ENCODE measurements around the gene DSG4.

The DSG4 gene

DNA sequence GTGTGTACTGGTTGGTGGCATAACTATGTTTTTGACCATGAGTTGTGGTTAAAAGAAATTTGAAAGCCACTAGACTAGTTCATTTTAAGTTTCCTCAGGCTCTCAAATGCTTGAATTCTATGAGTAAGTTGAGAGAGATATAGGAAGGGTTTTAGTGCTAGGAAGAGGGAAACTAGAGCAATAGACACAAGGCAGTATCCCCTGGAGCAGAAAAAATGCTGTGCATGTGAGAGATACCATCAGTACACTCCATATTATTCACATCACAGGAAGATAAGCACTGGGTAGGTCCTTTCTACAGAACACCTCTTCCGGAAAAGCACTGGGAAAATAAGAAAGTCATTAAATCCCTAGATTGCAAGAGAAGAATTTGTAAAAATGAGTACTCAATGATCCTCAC, 51.6 kb downstream of the DSG4 start:
- Histone ChIP-seq H3K27ac (ENCODE audit: low read depth, low read length) (no peak overlapping the region), H3K4me1 (ENCODE audit: control insufficient read depth in 1 of 2, insufficient read depth in 2 of 2, low read length in 2 of 2) (peaks cover 0 to 6% of the 10 kb centered on the region in 2 donors), H3K36me3 (ENCODE audit: control insufficient read depth in 1 of 2, insufficient read depth in 2 of 2, low read length in 2 of 2) (no peaks in the 10 kb centered on the region), H3K4me3 (ENCODE audit: low read depth in 1 of 2, low read length in 2 of 2) (no peak overlapping the region), H3K9me3 (ENCODE audit: control insufficient read depth in 1 of 2, low read length in 2 of 2) (no peaks in the 10 kb centered on the region), H3K27me3 (ENCODE audit: control insufficient read depth in 1 of 2, insufficient read depth in 2 of 2, low read length in 2 of 2) (no peaks in the 10 kb centered on the region), H3K9ac (ENCODE audit: low read depth in 1 of 2, low read length in 2 of 2) (no peak overlapping the region)

DNA sequence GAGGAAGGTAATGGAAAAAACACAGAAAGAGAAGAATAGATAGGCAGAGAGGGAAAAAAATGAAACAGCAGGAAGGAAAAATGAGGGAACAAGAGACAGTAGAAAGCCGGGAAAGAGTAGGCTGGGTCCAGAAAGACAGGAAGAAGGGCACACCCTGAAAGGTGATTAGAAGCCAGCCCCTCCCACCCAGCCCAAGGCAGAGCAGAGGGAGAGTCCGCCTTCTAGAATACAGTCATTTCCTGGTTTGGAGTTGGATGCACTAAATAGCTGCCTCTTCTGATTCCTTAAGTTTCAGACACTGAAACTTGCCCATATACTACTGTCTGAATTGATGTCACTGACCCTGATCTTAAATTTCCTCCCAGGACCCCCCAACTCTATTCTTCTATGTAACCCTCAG, 53.0 kb downstream of the DSG4 start:
- Histone ChIP-seq H3K27ac (ENCODE audit: low read depth, low read length) (no peak overlapping the region), H3K9ac (ENCODE audit: low read depth in 1 of 2, low read length in 2 of 2) (no peak overlapping the region), H3K4me3 (ENCODE audit: low read depth in 1 of 2, low read length in 2 of 2) (no peak overlapping the region), H3K36me3 (ENCODE audit: control insufficient read depth in 1 of 2, insufficient read depth in 2 of 2, low read length in 2 of 2) (no peaks in the 10 kb centered on the region), H3K4me1 (ENCODE audit: control insufficient read depth in 1 of 2, insufficient read depth in 2 of 2, low read length in 2 of 2) (peaks cover 0 to 6% of the 10 kb centered on the region in 2 donors), H3K9me3 (ENCODE audit: control insufficient read depth in 1 of 2, low read length in 2 of 2) (no peaks in the 10 kb centered on the region), H3K27me3 (ENCODE audit: control insufficient read depth in 1 of 2, insufficient read depth in 2 of 2, low read length in 2 of 2) (no peaks in the 10 kb centered on the region)

- Histone ChIP-seq H3K27ac (ENCODE audit: low read depth, low read length) (no peak overlapping the region), H3K9me3 (ENCODE audit: control insufficient read depth in 1 of 2, low read length in 2 of 2) (no peaks in the 10 kb centered on the region), H3K9ac (ENCODE audit: low read depth in 1 of 2, low read length in 2 of 2) (no peak overlapping the region), H3K36me3 (ENCODE audit: control insufficient read depth in 1 of 2, insufficient read depth in 2 of 2, low read length in 2 of 2) (no peaks in the 10 kb centered on the region), H3K4me1 (ENCODE audit: control insufficient read depth in 1 of 2, insufficient read depth in 2 of 2, low read length in 2 of 2) (peaks cover 0 to 6% of the 10 kb centered on the region in 2 donors), H3K27me3 (ENCODE audit: control insufficient read depth in 1 of 2, insufficient read depth in 2 of 2, low read length in 2 of 2) (no peaks in the 10 kb centered on the region), H3K4me3 (ENCODE audit: low read depth in 1 of 2, low read length in 2 of 2) (no peak overlapping the region)
These were observed 53.5 kb downstream of the DSG4 start for GRCh38 chr18:31430072-31430471.

DNA sequence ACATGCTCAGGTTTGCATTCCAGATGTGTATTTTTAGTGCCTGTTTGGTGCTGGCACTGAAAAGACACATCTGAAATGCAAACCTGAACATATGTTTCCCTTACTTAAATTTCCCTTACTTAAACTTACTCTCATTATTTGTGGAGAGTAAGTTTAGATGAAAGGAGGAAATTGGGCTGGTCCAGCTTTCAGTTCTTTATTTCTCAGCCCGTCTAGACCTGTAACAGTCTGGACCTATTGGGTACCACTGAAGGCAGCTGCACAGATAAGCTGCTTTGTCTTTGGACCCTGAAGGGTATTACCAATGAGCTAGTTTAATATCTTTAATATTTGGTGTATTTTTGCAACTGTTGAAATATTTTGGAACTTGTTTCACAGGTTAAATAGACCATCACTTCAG, 54.0 kb downstream of the DSG4 start:
- no peak overlapping the region for H3K27ac ChIP-seq (ENCODE audit: low read depth, low read length)
- no peaks in the 10 kb centered on the region for H3K27me3 ChIP-seq (ENCODE audit: control insufficient read depth in 1 of 2, insufficient read depth in 2 of 2, low read length in 2 of 2)
- H3K9ac ChIP-seq (ENCODE audit: low read depth in 1 of 2, low read length in 2 of 2) = no peak overlapping the region
- no peaks in the 10 kb centered on the region for H3K36me3 ChIP-seq (ENCODE audit: control insufficient read depth in 1 of 2, insufficient read depth in 2 of 2, low read length in 2 of 2)
- no peaks in the 10 kb centered on the region for H3K9me3 ChIP-seq (ENCODE audit: control insufficient read depth in 1 of 2, low read length in 2 of 2)
- H3K4me3 ChIP-seq (ENCODE audit: low read depth in 1 of 2, low read length in 2 of 2) = no peak overlapping the region
- H3K4me1 ChIP-seq (ENCODE audit: control insufficient read depth in 1 of 2, insufficient read depth in 2 of 2, low read length in 2 of 2) = peaks cover 0 to 6% of the 10 kb centered on the region in 2 donors

DNA sequence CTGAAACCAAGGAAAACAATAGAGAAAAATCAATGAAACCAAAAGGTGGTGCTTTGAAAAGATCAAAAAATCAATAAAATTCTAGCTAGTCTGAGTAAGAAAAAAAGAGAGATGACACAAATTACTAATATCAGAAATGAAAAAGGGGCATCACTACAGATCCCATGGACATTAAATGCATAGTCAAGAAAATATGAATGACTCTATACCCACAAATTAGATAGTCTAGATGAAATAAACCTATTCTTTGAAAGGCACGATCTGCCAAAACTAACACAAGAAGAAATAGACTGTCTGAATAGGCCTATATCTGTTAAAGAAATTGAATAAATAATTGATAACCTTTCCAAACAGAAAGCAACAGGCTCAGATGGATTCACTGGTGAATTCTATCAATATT, 55.7 kb downstream of the DSG4 start:
- peaks cover 0 to 6% of the 10 kb centered on the region in 2 donors for H3K4me1 ChIP-seq (ENCODE audit: control insufficient read depth in 1 of 2, insufficient read depth in 2 of 2, low read length in 2 of 2)

GRCh38 chr18:31436825-31437224, 60.2 kb downstream of the DSG4 start:
- no peak overlapping the region for H3K27ac ChIP-seq (ENCODE audit: low read depth, low read length)
- H3K9ac ChIP-seq (ENCODE audit: low read depth in 1 of 2, low read length in 2 of 2) = no peak overlapping the region
- H3K4me3 ChIP-seq (ENCODE audit: low read depth in 1 of 2, low read length in 2 of 2) = no peak overlapping the region
- H3K27me3 ChIP-seq (ENCODE audit: control insufficient read depth in 1 of 2, insufficient read depth in 2 of 2, low read length in 2 of 2) = no peaks in the 10 kb centered on the region
- no peaks in the 10 kb centered on the region for H3K36me3 ChIP-seq (ENCODE audit: control insufficient read depth in 1 of 2, insufficient read depth in 2 of 2, low read length in 2 of 2)
- H3K9me3 ChIP-seq (ENCODE audit: control insufficient read depth in 1 of 2, low read length in 2 of 2) = no peaks in the 10 kb centered on the region
- H3K4me1 ChIP-seq (ENCODE audit: control insufficient read depth in 1 of 2, insufficient read depth in 2 of 2, low read length in 2 of 2) = no peaks in the 10 kb centered on the region

More for the DNA sequence above, 55.7 kb downstream of the DSG4 start:
- H3K4me3 ChIP-seq (ENCODE audit: low read depth in 1 of 2, low read length in 2 of 2) = no peak overlapping the region
- no peaks in the 10 kb centered on the region for H3K36me3 ChIP-seq (ENCODE audit: control insufficient read depth in 1 of 2, insufficient read depth in 2 of 2, low read length in 2 of 2)
- no peaks in the 10 kb centered on the region for H3K9me3 ChIP-seq (ENCODE audit: control insufficient read depth in 1 of 2, low read length in 2 of 2)
- H3K9ac ChIP-seq (ENCODE audit: low read depth in 1 of 2, low read length in 2 of 2) = no peak overlapping the region
- H3K27me3 ChIP-seq (ENCODE audit: control insufficient read depth in 1 of 2, insufficient read depth in 2 of 2, low read length in 2 of 2) = no peaks in the 10 kb centered on the region
- no peak overlapping the region for H3K27ac ChIP-seq (ENCODE audit: low read depth, low read length)

DNA sequence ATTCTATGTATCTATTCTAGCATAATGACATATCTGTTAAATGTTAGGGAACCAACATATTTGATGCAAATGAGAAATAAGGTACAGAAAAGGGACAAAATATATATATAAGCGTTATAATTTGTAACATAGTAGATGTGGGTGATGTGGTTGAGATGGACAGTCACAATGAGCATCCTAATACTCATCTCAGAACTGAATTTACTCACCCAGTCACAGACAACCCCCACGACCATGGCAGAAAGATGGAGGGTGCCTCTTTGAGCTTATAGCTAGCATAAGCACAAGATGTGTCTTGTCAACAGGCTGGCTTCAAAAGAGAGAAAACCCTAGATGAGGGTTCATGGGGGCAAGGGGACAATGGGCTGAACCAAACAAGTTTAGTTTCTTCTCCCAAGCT, 61.8 kb downstream of the DSG4 start:
- Histone ChIP-seq H3K9ac (ENCODE audit: low read depth in 1 of 2, low read length in 2 of 2) (no peak overlapping the region), H3K36me3 (ENCODE audit: control insufficient read depth in 1 of 2, insufficient read depth in 2 of 2, low read length in 2 of 2) (no peaks in the 10 kb centered on the region), H3K4me3 (ENCODE audit: low read depth in 1 of 2, low read length in 2 of 2) (no peak overlapping the region), H3K9me3 (ENCODE audit: control insufficient read depth in 1 of 2, low read length in 2 of 2) (no peaks in the 10 kb centered on the region), H3K27ac (ENCODE audit: low read depth, low read length) (no peak overlapping the region), H3K4me1 (ENCODE audit: control insufficient read depth in 1 of 2, insufficient read depth in 2 of 2, low read length in 2 of 2) (no peaks in the 10 kb centered on the region), H3K27me3 (ENCODE audit: control insufficient read depth in 1 of 2, insufficient read depth in 2 of 2, low read length in 2 of 2) (no peaks in the 10 kb centered on the region)

DNA sequence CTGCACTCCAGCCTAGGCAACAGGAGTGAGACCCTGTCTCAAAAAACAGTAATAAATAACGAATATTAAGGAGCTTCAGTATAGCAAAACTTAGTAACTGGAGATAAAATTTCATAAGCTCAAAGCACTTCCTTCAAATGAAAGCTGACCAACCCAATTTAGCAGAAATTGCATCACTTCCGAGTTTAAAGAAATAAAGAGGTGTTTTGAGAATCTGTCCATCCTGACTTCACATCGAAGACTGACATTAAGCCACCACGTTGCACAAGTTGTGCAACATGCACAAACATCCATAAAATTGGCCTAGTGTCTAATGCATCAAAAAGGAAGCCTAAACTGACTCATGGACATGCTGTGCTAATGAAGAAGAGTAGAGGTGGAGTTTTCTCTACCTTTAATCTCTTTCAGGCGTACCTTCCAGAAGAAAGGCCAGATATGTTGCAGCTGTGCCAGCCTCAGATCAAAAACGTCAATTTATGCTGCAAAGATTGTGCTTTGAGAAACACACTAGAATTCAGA, 63.3 kb downstream of the DSG4 start:
- Histone ChIP-seq H3K36me3 (ENCODE audit: control insufficient read depth in 1 of 2, insufficient read depth in 2 of 2, low read length in 2 of 2) (no peaks in the 10 kb centered on the region), H3K27me3 (ENCODE audit: control insufficient read depth in 1 of 2, insufficient read depth in 2 of 2, low read length in 2 of 2) (no peaks in the 10 kb centered on the region), H3K4me1 (ENCODE audit: control insufficient read depth in 1 of 2, insufficient read depth in 2 of 2, low read length in 2 of 2) (no peaks in the 10 kb centered on the region), H3K9ac (ENCODE audit: low read depth in 1 of 2, low read length in 2 of 2) (no peak overlapping the region), H3K9me3 (ENCODE audit: control insufficient read depth in 1 of 2, low read length in 2 of 2) (no peaks in the 10 kb centered on the region), H3K4me3 (ENCODE audit: low read depth in 1 of 2, low read length in 2 of 2) (no peak overlapping the region), H3K27ac (ENCODE audit: low read depth, low read length) (no peak overlapping the region)

GRCh38 chr18:31440787-31441186, 64.2 kb downstream of the DSG4 start:
- Histone ChIP-seq H3K27me3 (ENCODE audit: control insufficient read depth in 1 of 2, insufficient read depth in 2 of 2, low read length in 2 of 2) (no peaks in the 10 kb centered on the region), H3K4me3 (ENCODE audit: low read depth in 1 of 2, low read length in 2 of 2) (no peak overlapping the region), H3K9ac (ENCODE audit: low read depth in 1 of 2, low read length in 2 of 2) (no peak overlapping the region), H3K36me3 (ENCODE audit: control insufficient read depth in 1 of 2, insufficient read depth in 2 of 2, low read length in 2 of 2) (no peaks in the 10 kb centered on the region), H3K27ac (ENCODE audit: low read depth, low read length) (no peak overlapping the region), H3K4me1 (ENCODE audit: control insufficient read depth in 1 of 2, insufficient read depth in 2 of 2, low read length in 2 of 2) (no peaks in the 10 kb centered on the region), H3K9me3 (ENCODE audit: control insufficient read depth in 1 of 2, low read length in 2 of 2) (no peaks in the 10 kb centered on the region)

GRCh38 chr18:31441493-31441892, 64.9 kb downstream of the DSG4 start:
- Histone ChIP-seq H3K27ac (ENCODE audit: low read depth, low read length) (no peak overlapping the region), H3K9me3 (ENCODE audit: control insufficient read depth in 1 of 2, low read length in 2 of 2) (no peaks in the 10 kb centered on the region), H3K9ac (ENCODE audit: low read depth in 1 of 2, low read length in 2 of 2) (no peak overlapping the region), H3K4me3 (ENCODE audit: low read depth in 1 of 2, low read length in 2 of 2) (no peak overlapping the region), H3K36me3 (ENCODE audit: control insufficient read depth in 1 of 2, insufficient read depth in 2 of 2, low read length in 2 of 2) (no peaks in the 10 kb centered on the region), H3K27me3 (ENCODE audit: control insufficient read depth in 1 of 2, insufficient read depth in 2 of 2, low read length in 2 of 2) (no peaks in the 10 kb centered on the region), H3K4me1 (ENCODE audit: control insufficient read depth in 1 of 2, insufficient read depth in 2 of 2, low read length in 2 of 2) (no peaks in the 10 kb centered on the region)

GRCh38 chr18:31444142-31444541, 67.6 kb downstream of the DSG4 start:
- Histone ChIP-seq H3K27me3 (ENCODE audit: control insufficient read depth in 1 of 2, insufficient read depth in 2 of 2, low read length in 2 of 2) (no peaks in the 10 kb centered on the region), H3K9me3 (ENCODE audit: control insufficient read depth in 1 of 2, low read length in 2 of 2) (no peaks in the 10 kb centered on the region), H3K9ac (ENCODE audit: low read depth in 1 of 2, low read length in 2 of 2) (no peak overlapping the region), H3K4me1 (ENCODE audit: control insufficient read depth in 1 of 2, insufficient read depth in 2 of 2, low read length in 2 of 2) (no peaks in the 10 kb centered on the region), H3K36me3 (ENCODE audit: control insufficient read depth in 1 of 2, insufficient read depth in 2 of 2, low read length in 2 of 2) (no peaks in the 10 kb centered on the region), H3K4me3 (ENCODE audit: low read depth in 1 of 2, low read length in 2 of 2) (no peak overlapping the region), H3K27ac (ENCODE audit: low read depth, low read length) (no peak overlapping the region)
